Left cardiac atrium (tissue), 4 donors: ENCODE data around the gene GABPB2. TPM values are rescaled to one million over a fixed set of nuclear protein-coding genes. Genes with fewer than 3 reads are reported as not detected.
"Not testable (repeated sequence)": the region's sequence is repeated elsewhere in the genome, so short reads cannot be mapped to it uniquely, and the experiment has no call there.

Experiments
- ATAC-seq, 2 donors: fragments of 200-7000 bp; cut with Tn5 transposase; one replicate each; pipeline ENCODE4 v1.9.1; 2020; ENCODE audit warnings: mild to moderate bottlenecking in 2 of 2, moderate library complexity in 2 of 2
- DNase-seq: peaks from one replicate; pipeline ENCODE4 v3.0.0-alpha.2; 2020
- intact Hi-C, 2 donors: fragments of 100-400 bp; cut with DNase I; formaldehyde crosslinking; loops; one replicate each; pipeline versions ENCODE4 v1.14.1 to v1.15.1; 2022 to 2023
- total RNA-seq, 2 donors: library from RNA; stranded (reverse); fragmentation: NEBNext Ultra II Directional; extraction: Animal tissue kit (Norgen Biotek cat#: 25700); gene quantifications; one replicate each; pipeline ENCODE4 v1.2.1, GENCODE V29; 2021
- donor health status: DM: no; HTN: yes; CAD: no.
- donor health status: DM: no; HTN: yes; CAD: no; lungs with severe emphysema.
- donor health status: DM: yes; HTN: yes; CAD: no.
- donor health status: Dilated cardiomyopathy.

Gene GABPB2
- total RNA-seq, 2 donors from 2014 or later: 13.4 to 15.6 TPM

GRCh38 chr1:151058692-151059091 is 11.9 kb upstream of the GABPB2 start:
- intact Hi-C loops: loop anchor here in 1 of 2 donors (10.0 kb wide), 1 partner anchor 54 kb away; the partner anchor contains the start of genes MINDY1 and PRUNE1
- ATAC-seq (peak; percentile 1 to 5), DNase-seq (peak; percentile 37)

- intact Hi-C loops: loop anchor here in 1 of 2 donors (10.0 kb wide), 1 partner anchor 55 kb away; the partner anchor contains the start of genes MINDY1 and PRUNE1
- peak; percentile 90 for DNase-seq
- peak; percentile 92 to 96 for ATAC-seq
Measured at GRCh38 chr1:151059109-151060006, 11.2 kb upstream of the GABPB2 start, which contains the start of gene CDC42SE1. Gene CDC42SE1, minus strand, starts transcription at chr1:151059622. Its CDS starts 3,892 bp downstream, at chr1:151055730.

- DNase-seq: peak; percentile 51
- intact Hi-C loops: no loop called here
- ATAC-seq: peak; percentile 57 to 65
Measured at GRCh38 chr1:151060007-151060656, 10.4 kb upstream of the GABPB2 start, which contains the start of gene MLLT11. Gene MLLT11, plus strand, starts transcription at chr1:151060397. Its CDS starts 6,828 bp downstream, at chr1:151067225.

- DNase-seq (no peak), ATAC-seq (no peak)
- intact Hi-C loops: no loop called here
Measured at GRCh38 chr1:151060657-151061421, 9.7 kb upstream of the GABPB2 start.

GRCh38 chr1:151061704-151062103 is 8.9 kb upstream of the GABPB2 start:
- intact Hi-C loops: no loop called here
- ATAC-seq (no peak), DNase-seq (no peak)

- ATAC-seq (peak in 1 of 2 donors; percentile 41), DNase-seq (no peak)
- intact Hi-C loops: no loop called here
Measured at GRCh38 chr1:151062741-151063371, 7.7 kb upstream of the GABPB2 start.

GRCh38 chr1:151065089-151065645 is 5.4 kb upstream of the GABPB2 start:
- DNase-seq (no peak), ATAC-seq (no peak)
- intact Hi-C loops: no loop called here

- intact Hi-C loops: no loop called here
- DNase-seq (no peak), ATAC-seq (no peak)
Measured at GRCh38 chr1:151067185-151067584, 3.4 kb upstream of the GABPB2 start.

GRCh38 chr1:151069103-151069486 is 1.5 kb upstream of the GABPB2 start:
- intact Hi-C loops: no loop called here
- no peak for DNase-seq
- ATAC-seq: no peak

- intact Hi-C loops: no loop called here
- no peak for DNase-seq
- ATAC-seq: no peak
Measured at GRCh38 chr1:151072224-151072623, 1.7 kb downstream of the GABPB2 start.

- ATAC-seq (no peak), DNase-seq (no peak)
- intact Hi-C loops: no loop called here
Measured at GRCh38 chr1:151085953-151086559, 15.5 kb downstream of the GABPB2 start.

GRCh38 chr1:151097426-151097825 is 26.9 kb downstream of the GABPB2 start:
- intact Hi-C loops: loop anchor here in 1 of 2 donors (5.0 kb wide), 1 partner anchor 60 kb away; the partner anchor contains the start of gene TNFAIP8L2
- DNase-seq, ATAC-seq: not testable (repeated sequence)

GRCh38 chr1:151098126-151098525 is 27.6 kb downstream of the GABPB2 start:
- intact Hi-C loops: loop anchor here in 1 of 2 donors (5.0 kb wide), 1 partner anchor 59 kb away; the partner anchor contains the start of gene TNFAIP8L2
- ATAC-seq: no peak
- DNase-seq: no peak

GRCh38 chr1:151104630-151105029 is 34.1 kb downstream of the GABPB2 start:
- ATAC-seq (no peak), DNase-seq (no peak)
- intact Hi-C loops: no loop called here

- ATAC-seq: no peak
- intact Hi-C loops: no loop called here
- no peak for DNase-seq
Measured at GRCh38 chr1:151106894-151107293, 36.3 kb downstream of the GABPB2 start.

- no peak for ATAC-seq
- intact Hi-C loops: no loop called here
Measured at GRCh38 chr1:151108331-151108730, 37.8 kb downstream of the GABPB2 start.

GRCh38 chr1:151113877-151114276 is 43.3 kb downstream of the GABPB2 start:
- intact Hi-C loops: no loop called here
- ATAC-seq: no peak
- DNase-seq: no peak

More at GRCh38 chr1:151108331-151108730, 37.8 kb downstream of the GABPB2 start:
- no peak for DNase-seq
